KMS-11 (cell line): ENCODE data around the gene EHMT2.

Experiments used
- H2AFZ ChIP-seq: fragments of 200-600 bp; sonication (generic); 2 replicates; pipeline ENCODE4 v1.6.1; 2016; ENCODE audit warnings: antibody characterized with exemption, mixed run types, low read depth
- H3K27ac ChIP-seq: fragments of 200-600 bp; sonication (generic); 2 replicates; pipeline ENCODE4 v1.6.1; 2016; ENCODE audit warnings: mild to moderate bottlenecking, mixed run types
- H3K27me3 ChIP-seq: fragments of 200-600 bp; sonication (generic); 2 replicates; pipeline ENCODE4 v1.6.1; 2017; ENCODE audit warnings: mild to moderate bottlenecking, low read depth, mixed run types, moderate library complexity; ENCODE audit not compliant: insufficient read depth
- H3K36me3 ChIP-seq: fragments of 200-600 bp; sonication (generic); 2 replicates; pipeline ENCODE4 v1.6.1; 2017; ENCODE audit warnings: mild to moderate bottlenecking, mixed run types; ENCODE audit not compliant: insufficient read depth
- H3K4me1 ChIP-seq: fragments of 200-600 bp; sonication (generic); 2 replicates; pipeline ENCODE4 v1.6.1; 2016; ENCODE audit warnings: mild to moderate bottlenecking, low read depth, mixed run types; ENCODE audit not compliant: poor library complexity, severe bottlenecking
- H3K4me2 ChIP-seq: fragments of 200-600 bp; sonication (generic); 2 replicates; pipeline ENCODE4 v1.7.0; 2016; ENCODE audit warnings: mild to moderate bottlenecking, mixed run types
- H3K4me3 ChIP-seq: fragments of 200-600 bp; sonication (generic); IDR thresholded peaks from 2 replicates; pipeline ENCODE4 v1.6.1; 2017; ENCODE audit warnings: low read depth, low read length, mixed read lengths; ENCODE audit not compliant: insufficient read depth
- H3K79me2 ChIP-seq: fragments of 200-600 bp; sonication (generic); 2 replicates; pipeline ENCODE4 v1.6.1; 2016; ENCODE audit warnings: low read depth, mixed run types; ENCODE audit not compliant: insufficient read depth
- H3K9ac ChIP-seq: fragments of 200-600 bp; sonication (generic); 2 replicates; pipeline ENCODE4 v1.6.1; 2016; ENCODE audit warnings: mild to moderate bottlenecking, mixed run types
- H4K20me1 ChIP-seq: fragments of 200-600 bp; sonication (generic); 2 replicates; pipeline ENCODE4 v1.6.1; 2016; ENCODE audit warnings: mild to moderate bottlenecking, mixed run types; ENCODE audit not compliant: insufficient read depth
- TF ChIP-seq, protein P1 (sequence below): fragments of 200-600 bp; sonication (generic); conservative IDR thresholded peaks from 2 replicates; pipeline ENCODE4 v1.6.1; 2017; ENCODE audit warnings: low read depth, mild to moderate bottlenecking, antibody characterized with exemption, low read length, moderate library complexity, mixed read lengths

The EHMT2 gene

DNA sequence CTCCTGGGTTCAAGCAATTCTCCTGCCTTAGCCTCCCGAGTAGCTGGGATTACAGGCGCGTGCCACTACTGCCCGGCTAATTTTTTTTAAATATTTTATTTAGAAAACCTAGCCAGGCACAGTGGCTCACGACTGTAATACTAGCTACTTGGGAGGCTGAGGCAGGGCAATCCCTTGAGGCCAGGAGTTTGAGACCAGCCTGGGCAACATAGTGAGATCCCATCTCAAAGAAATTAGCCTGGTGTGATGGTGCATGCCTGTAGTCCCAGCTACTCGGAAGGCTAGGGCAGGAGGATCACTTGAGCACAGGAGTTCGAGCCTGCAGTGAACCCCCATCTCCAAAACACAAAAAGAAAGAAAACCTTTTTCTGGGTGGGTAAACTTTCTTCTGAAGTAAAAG lies 21.1 kb downstream of the EHMT2 start:
- Histone ChIP-seq H3K4me2 (no peak overlapping the region), H3K4me1 (peaks cover 7% of the 10 kb centered on the region), H3K79me2 (no peaks in the 10 kb centered on the region), H2AFZ (no peak overlapping the region), H3K4me3 (no peak overlapping the region), H3K27ac (no peak overlapping the region), H3K36me3 (no peaks in the 10 kb centered on the region), H3K9ac (no peak overlapping the region), H3K27me3 (no peaks in the 10 kb centered on the region), H4K20me1 (no peaks in the 10 kb centered on the region)
- TF ChIP-seq, protein P1, sequence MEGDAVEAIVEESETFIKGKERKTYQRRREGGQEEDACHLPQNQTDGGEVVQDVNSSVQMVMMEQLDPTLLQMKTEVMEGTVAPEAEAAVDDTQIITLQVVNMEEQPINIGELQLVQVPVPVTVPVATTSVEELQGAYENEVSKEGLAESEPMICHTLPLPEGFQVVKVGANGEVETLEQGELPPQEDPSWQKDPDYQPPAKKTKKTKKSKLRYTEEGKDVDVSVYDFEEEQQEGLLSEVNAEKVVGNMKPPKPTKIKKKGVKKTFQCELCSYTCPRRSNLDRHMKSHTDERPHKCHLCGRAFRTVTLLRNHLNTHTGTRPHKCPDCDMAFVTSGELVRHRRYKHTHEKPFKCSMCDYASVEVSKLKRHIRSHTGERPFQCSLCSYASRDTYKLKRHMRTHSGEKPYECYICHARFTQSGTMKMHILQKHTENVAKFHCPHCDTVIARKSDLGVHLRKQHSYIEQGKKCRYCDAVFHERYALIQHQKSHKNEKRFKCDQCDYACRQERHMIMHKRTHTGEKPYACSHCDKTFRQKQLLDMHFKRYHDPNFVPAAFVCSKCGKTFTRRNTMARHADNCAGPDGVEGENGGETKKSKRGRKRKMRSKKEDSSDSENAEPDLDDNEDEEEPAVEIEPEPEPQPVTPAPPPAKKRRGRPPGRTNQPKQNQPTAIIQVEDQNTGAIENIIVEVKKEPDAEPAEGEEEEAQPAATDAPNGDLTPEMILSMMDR: no peak

DNA sequence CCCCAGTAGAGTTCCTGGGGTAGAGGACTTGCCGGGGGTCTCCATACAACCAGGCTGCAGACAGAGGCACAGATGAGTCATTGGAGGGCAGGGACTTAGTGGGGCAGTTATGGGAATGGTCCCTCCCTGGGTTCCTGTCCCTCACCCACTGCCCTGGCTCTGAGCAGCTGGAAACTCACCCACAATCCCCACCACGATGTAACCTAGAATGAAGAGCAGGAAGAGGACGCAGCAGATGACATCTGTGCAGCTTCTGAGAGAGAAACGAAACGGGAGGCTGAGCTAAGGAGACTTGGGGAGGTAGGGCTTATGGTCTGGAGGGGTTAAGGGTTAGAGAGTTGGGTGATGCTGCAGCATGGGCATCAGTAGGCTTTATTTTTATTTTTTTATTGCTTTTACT lies 21.6 kb downstream of the EHMT2 start:
- H3K27ac ChIP-seq: no peak overlapping the region
- H2AFZ ChIP-seq: no peak overlapping the region
- no peaks in the 10 kb centered on the region for H3K27me3 ChIP-seq
- H3K4me2 ChIP-seq: no peak overlapping the region
- H3K9ac ChIP-seq: no peak overlapping the region
- no peaks in the 10 kb centered on the region for H3K79me2 ChIP-seq
- H3K4me1 ChIP-seq: peaks cover 7% of the 10 kb centered on the region
- H4K20me1 ChIP-seq: no peaks in the 10 kb centered on the region
- TF ChIP-seq, protein P1: no peak
- no peak overlapping the region for H3K4me3 ChIP-seq
- no peaks in the 10 kb centered on the region for H3K36me3 ChIP-seq

DNA sequence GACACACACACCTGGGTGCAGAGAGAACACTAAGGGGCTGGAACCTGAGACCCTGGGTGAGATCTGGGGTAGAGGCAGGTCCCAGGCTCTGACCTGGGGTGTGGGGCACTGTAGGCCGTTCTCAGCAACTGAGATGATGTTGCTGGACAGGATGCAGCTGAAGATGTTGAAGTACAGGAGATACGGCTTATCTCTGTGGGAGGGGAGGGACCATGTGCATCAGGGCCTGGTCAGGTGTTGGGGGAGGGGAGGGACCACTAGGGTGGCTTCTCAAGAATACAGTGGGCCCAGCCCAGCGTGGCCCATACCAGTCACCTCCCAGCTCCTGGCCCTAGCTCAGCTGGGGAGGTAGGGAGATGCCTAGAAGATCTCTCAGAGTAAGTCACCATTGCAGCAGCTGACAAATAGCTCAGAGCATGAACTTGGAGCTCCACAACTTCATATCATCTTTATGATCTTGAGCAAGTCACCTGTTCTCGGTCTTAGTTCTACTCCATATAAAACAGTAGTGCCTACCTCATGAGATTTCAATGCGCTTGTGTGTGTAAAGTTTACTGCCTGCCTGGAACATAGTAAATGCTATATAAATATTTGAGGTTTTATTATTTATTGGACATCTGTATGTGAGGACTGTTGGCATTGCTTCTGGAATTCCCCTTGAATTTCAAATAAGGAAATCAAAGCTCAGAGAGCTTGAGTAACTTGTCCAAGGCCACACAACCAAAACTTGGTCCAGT lies 22.5 kb downstream of the EHMT2 start:
- Histone ChIP-seq H3K4me1 (peaks cover 7% of the 10 kb centered on the region), H3K4me3 (no peak overlapping the region), H3K36me3 (no peaks in the 10 kb centered on the region), H3K27me3 (no peaks in the 10 kb centered on the region), H3K4me2 (no peak overlapping the region), H4K20me1 (no peaks in the 10 kb centered on the region), H3K9ac (no peak overlapping the region), H3K27ac (no peak overlapping the region), H2AFZ (no peak overlapping the region), H3K79me2 (no peaks in the 10 kb centered on the region)
- TF ChIP-seq, protein P1: no peak

DNA sequence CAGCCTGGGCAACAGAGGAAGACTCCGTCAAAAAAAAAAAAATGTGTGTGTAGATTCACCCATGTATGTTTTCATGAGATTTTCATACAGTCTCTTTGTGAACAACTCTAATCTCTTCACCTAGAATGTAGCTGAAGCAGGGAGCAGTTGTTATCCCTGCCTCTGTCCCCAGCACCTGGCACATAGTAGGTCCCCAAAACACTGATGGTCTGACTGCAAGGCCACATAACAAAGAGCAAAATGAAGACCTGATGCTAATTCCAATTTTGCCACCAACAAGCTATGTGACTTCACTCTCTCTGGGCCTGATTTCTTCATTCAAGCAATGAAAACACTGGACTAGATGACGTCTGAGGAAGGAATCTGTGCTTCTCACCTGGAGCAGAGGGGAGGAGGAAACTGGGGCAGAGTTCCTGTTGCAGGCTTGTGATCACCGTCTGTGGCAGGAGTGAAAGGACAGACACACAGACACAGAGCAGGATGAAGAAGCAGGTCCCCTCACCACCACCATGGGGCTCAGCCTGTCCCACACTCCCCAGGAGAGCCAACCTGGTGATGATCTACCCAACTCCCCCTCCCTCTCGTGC lies 23.3 kb downstream of the EHMT2 start:
- Histone ChIP-seq H4K20me1 (no peaks in the 10 kb centered on the region), H3K27me3 (no peaks in the 10 kb centered on the region), H3K4me3 (no peak overlapping the region), H3K4me2 (no peak overlapping the region), H3K27ac (no peak overlapping the region), H3K79me2 (no peaks in the 10 kb centered on the region), H3K9ac (no peak overlapping the region), H2AFZ (no peak overlapping the region), H3K36me3 (no peaks in the 10 kb centered on the region), H3K4me1 (peaks cover 7% of the 10 kb centered on the region)
- TF ChIP-seq, protein P1: no peak
